OCI-LY1 (cell line): ENCODE data around the gene ZCCHC3.

Source experiments
- H2AFZ ChIP-seq: fragments of 200-600 bp; sonication (generic), shearing (Covaris generic); 2 replicates; pipeline ENCODE4 v1.6.0; 2014; ENCODE audit warnings: antibody characterized with exemption, mild to moderate bottlenecking, low read length
- H3F3A ChIP-seq: fragments of 200-600 bp; sonication (generic), shearing (Covaris generic); 2 replicates; pipeline ENCODE4 v1.6.0; 2014; ENCODE audit warnings: mild to moderate bottlenecking, antibody characterized with exemption, low read length, moderate library complexity; ENCODE audit not compliant: insufficient read depth
- H3K27ac ChIP-seq: fragments of 200-600 bp; sonication (generic); 2 replicates; pipeline ENCODE4 v1.5.1; 2014; ENCODE audit warnings: low read length, mixed run types, mild to moderate bottlenecking, low read depth; ENCODE audit not compliant: poor library complexity, severe bottlenecking
- H3K27me3 ChIP-seq: fragments of 200-600 bp; sonication (generic); 2 replicates; pipeline ENCODE4 v1.6.0; 2014; ENCODE audit warnings: antibody characterized with exemption, mild to moderate bottlenecking, low read length, moderate library complexity; ENCODE audit not compliant: insufficient read depth
- H3K36me3 ChIP-seq: fragments of 200-600 bp; sonication (generic); 2 replicates; pipeline ENCODE4 v1.6.1; 2014; ENCODE audit warnings: mild to moderate bottlenecking, antibody characterized with exemption, low read length, moderate library complexity, mixed read lengths; ENCODE audit not compliant: insufficient read depth
- H3K4me1 ChIP-seq: fragments of 200-600 bp; sonication (generic); 2 replicates; pipeline ENCODE4 v1.5.1; 2014; ENCODE audit warnings: mild to moderate bottlenecking, low read length, moderate library complexity; ENCODE audit not compliant: insufficient read depth, severe bottlenecking
- H3K4me2 ChIP-seq: fragments of 200-600 bp; sonication (generic), shearing (Covaris generic); 2 replicates; pipeline ENCODE4 v1.6.1; 2014; ENCODE audit warnings: low read length
- H3K4me3 ChIP-seq: fragments of 200-600 bp; sonication (generic); 2 replicates; pipeline ENCODE4 v1.5.1; 2014; ENCODE audit warnings: low read length, low read depth, mild to moderate bottlenecking, mixed read lengths; ENCODE audit not compliant: poor library complexity, severe bottlenecking
- H3K79me2 ChIP-seq: fragments of 200-600 bp; shearing (Covaris generic); 2 replicates; pipeline ENCODE4 v1.6.1; 2016; ENCODE audit warnings: mixed run types, low read length, mixed read lengths; ENCODE audit not compliant: insufficient read depth
- H3K9ac ChIP-seq: fragments of 200-600 bp; sonication (generic), shearing (Covaris generic); 2 replicates; pipeline ENCODE4 v1.6.1; 2014; ENCODE audit warnings: mild to moderate bottlenecking, low read length, mixed read lengths
- H3K9me2 ChIP-seq: fragments of 200-600 bp; sonication (generic), shearing (Covaris generic); 2 replicates; pipeline ENCODE4 v1.6.1; 2014; ENCODE audit warnings: low read depth, mild to moderate bottlenecking, low read length, mixed read lengths
- H3K9me3 ChIP-seq: fragments of 200-600 bp; shearing (Covaris generic); 2 replicates; pipeline ENCODE4 v1.6.1; 2014; ENCODE audit warnings: low read length, mixed read lengths
- H4K20me1 ChIP-seq: fragments of 200-600 bp; sonication (generic), shearing (Covaris generic); 2 replicates; pipeline ENCODE4 v1.6.0; 2016; ENCODE audit warnings: mild to moderate bottlenecking, low read length; ENCODE audit not compliant: insufficient read depth
- EZH2 ChIP-seq: fragments of 200-600 bp; sonication (generic), shearing (Covaris generic); IDR thresholded peaks from 2 replicates; pipeline ENCODE4 v1.8.0; 2017; ENCODE audit warnings: borderline replicate concordance, mixed run types, mild to moderate bottlenecking, antibody characterized with exemption, low read length, moderate library complexity, mixed read lengths
- TF ChIP-seq, protein P1 (sequence below): fragments of 200-600 bp; sonication (generic), shearing (Covaris generic); IDR thresholded peaks from 2 replicates; pipeline ENCODE4 v1.5.1; 2017; ENCODE audit warnings: mild to moderate bottlenecking, antibody characterized with exemption, low read length, moderate library complexity, mixed read lengths

The ZCCHC3 gene

DNA sequence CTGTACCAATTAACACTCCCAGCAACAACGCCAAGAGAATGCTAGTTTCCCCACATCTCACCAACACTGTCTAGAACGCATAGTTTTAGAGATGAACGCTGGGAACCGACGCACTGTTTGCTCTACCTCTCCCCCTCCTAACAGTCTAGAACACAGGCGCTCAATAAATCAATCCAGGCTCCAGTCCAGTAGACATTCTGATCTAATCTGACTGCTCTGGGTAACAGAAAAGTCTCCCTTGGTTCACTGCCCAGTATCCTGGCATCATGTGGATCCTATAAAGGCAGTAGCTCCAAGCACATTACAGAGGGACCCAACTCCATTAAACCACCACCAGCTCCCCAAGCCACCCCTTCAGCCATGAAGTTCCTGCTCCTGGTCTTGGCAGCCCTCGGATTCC lies 40.0 kb upstream of the ZCCHC3 start, which contains the start of gene DEFB132:
DEFB132 (plus strand) TSS at position 306 of the 400 bp plus-strand sequence; CDS start at position 361, 55 bp downstream.
- TF ChIP-seq, protein P1, sequence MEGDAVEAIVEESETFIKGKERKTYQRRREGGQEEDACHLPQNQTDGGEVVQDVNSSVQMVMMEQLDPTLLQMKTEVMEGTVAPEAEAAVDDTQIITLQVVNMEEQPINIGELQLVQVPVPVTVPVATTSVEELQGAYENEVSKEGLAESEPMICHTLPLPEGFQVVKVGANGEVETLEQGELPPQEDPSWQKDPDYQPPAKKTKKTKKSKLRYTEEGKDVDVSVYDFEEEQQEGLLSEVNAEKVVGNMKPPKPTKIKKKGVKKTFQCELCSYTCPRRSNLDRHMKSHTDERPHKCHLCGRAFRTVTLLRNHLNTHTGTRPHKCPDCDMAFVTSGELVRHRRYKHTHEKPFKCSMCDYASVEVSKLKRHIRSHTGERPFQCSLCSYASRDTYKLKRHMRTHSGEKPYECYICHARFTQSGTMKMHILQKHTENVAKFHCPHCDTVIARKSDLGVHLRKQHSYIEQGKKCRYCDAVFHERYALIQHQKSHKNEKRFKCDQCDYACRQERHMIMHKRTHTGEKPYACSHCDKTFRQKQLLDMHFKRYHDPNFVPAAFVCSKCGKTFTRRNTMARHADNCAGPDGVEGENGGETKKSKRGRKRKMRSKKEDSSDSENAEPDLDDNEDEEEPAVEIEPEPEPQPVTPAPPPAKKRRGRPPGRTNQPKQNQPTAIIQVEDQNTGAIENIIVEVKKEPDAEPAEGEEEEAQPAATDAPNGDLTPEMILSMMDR, result no peak
- TF ChIP-seq EZH2, result no peak
- H3K9ac ChIP-seq, result no peak within 1 kb of the TSS
- no peak within 1 kb of the TSS for H2AFZ ChIP-seq
- no peak within 1 kb of the TSS for H3K4me3 ChIP-seq
- H3K27ac ChIP-seq, result no peak within 1 kb of the TSS
- H3K36me3 ChIP-seq, result no peaks in the 10 kb centered on the region
- no peaks in the 10 kb centered on the region for H3K4me1 ChIP-seq
- no peaks in the 10 kb centered on the region for H3K79me2 ChIP-seq
- no peaks in the 10 kb centered on the region for H3K9me3 ChIP-seq
- H3K9me2 ChIP-seq, result no peaks in the 10 kb centered on the region
- 0 out of 2 replicates have a peak, but pooled peaks cover 4% of the 10 kb centered on the region for H3K27me3 ChIP-seq
- no peak within 1 kb of the TSS for H3K4me2 ChIP-seq
- no peaks in the 10 kb centered on the region for H3F3A ChIP-seq
- no peaks in the 10 kb centered on the region for H4K20me1 ChIP-seq

DNA sequence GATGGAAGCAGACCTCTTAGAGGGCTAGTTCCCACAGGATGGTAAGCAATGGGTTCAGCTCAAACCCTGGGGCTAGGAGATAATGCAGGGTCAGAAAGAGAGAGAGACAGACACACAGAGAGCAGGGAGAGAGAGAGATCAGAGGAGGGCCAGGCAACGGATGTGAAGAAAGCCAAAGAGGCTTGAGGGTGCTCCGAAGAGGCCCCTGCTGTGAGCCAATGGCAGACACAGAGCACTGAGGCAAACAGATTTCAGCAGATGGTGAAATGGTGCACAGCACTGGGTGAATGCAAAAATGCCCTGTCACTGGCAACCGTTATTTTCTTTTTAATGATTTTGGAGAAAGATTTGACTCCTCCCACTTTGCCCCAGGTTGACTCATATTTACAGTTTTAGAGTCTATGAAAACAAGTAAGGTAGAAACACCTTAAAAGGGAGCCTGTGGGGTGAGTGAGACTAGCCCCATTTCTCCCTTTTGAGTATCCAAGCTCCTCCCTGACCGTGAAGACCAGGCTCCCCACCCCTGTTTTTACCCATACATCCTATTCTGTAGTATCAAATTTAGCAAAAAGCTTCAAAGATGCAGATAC lies 39.0 kb upstream of the ZCCHC3 start:
- no peaks in the 10 kb centered on the region for H3K79me2 ChIP-seq
- H3K4me3 ChIP-seq, result no peak overlapping the region
- no peaks in the 10 kb centered on the region for H4K20me1 ChIP-seq
- H3K9me3 ChIP-seq, result no peaks in the 10 kb centered on the region
- H3K27ac ChIP-seq, result no peak overlapping the region
- no peaks in the 10 kb centered on the region for H3K36me3 ChIP-seq
- H3K27me3 ChIP-seq, result 0 out of 2 replicates have a peak, but pooled peaks cover 4% of the 10 kb centered on the region
- TF ChIP-seq EZH2, result no peak
- TF ChIP-seq, protein P1, result no peak
- no peaks in the 10 kb centered on the region for H3K4me1 ChIP-seq
- no peak overlapping the region for H2AFZ ChIP-seq
- no peaks in the 10 kb centered on the region for H3K9me2 ChIP-seq
- no peak overlapping the region for H3K9ac ChIP-seq
- H3F3A ChIP-seq, result no peaks in the 10 kb centered on the region
- no peak overlapping the region for H3K4me2 ChIP-seq

DNA sequence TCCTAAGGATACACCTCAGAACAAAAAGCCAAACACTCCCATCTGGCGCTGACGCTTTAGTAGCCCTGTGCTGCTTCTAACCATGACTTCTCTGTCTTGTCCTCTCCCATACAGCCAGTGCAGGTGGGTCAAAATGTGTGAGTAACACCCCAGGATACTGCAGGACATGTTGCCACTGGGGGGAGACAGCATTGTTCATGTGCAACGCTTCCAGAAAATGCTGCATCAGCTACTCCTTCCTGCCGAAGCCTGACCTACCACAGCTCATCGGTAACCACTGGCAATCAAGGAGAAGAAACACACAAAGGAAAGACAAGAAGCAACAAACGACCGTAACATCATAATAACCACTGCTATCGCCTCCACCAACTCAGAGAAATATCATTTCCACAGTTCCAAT lies 38.4 kb upstream of the ZCCHC3 start:
- Histone ChIP-seq H3K4me3 (no peak overlapping the region), H3K4me1 (no peaks in the 10 kb centered on the region), H3K27ac (no peak overlapping the region), H3K4me2 (no peak overlapping the region), H3K36me3 (no peaks in the 10 kb centered on the region), H3F3A (no peaks in the 10 kb centered on the region), H3K79me2 (no peaks in the 10 kb centered on the region), H2AFZ (no peak overlapping the region), H4K20me1 (no peaks in the 10 kb centered on the region), H3K9me2 (no peaks in the 10 kb centered on the region), H3K9me3 (no peaks in the 10 kb centered on the region), H3K27me3 (0 out of 2 replicates have a peak, but pooled peaks cover 4% of the 10 kb centered on the region), H3K9ac (no peak overlapping the region)
- TF ChIP-seq, protein P1, result peak; percentile 32; the same call in 1 of the 2 replicates
- TF ChIP-seq EZH2, result no peak
